Endothelial cell of umbilical vein (primary cell): ENCODE measurements around the gene KATNAL2. TPM values are rescaled to one million over a fixed set of nuclear protein-coding genes. Genes with fewer than 3 reads are reported as not detected.

Source experiments
- BruUV-seq: library from RNA; stranded (reverse); fragments of 400-500 nt; replicated peaks from 2 replicates; lab custom pipeline; 2021; lab: Mats Ljungman, UMichigan
- CTCF ChIA-PET: fragments of 300-600, 350-600 bp; sonication (Branson Sonifier 250); formaldehyde crosslinking; loops from one replicate; lab custom pipeline; 2021; ENCODE audit warnings: antibody characterized with exemption, inconsistent platforms; lab: Charles Lee
- POLR2A ChIA-PET: fragments of 300-600, 350-600 bp; sonication (Branson Sonifier 250); formaldehyde crosslinking; loops from one replicate; lab custom pipeline; 2021; ENCODE audit warnings: antibody characterized with exemption, inconsistent platforms; lab: Charles Lee
- DNase-seq: peaks from one replicate; pipeline ENCODE4 v3.0.0-alpha.2; 2011; ENCODE audit warnings: low read depth, low spot score
- FAIRE-seq: peaks from 2 replicates; lab custom pipeline; 2011; peaks lifted over from hg19 to GRCh38; lab: Jason Lieb, UNC
- H2AFZ ChIP-seq: 2 replicates; pipeline ENCODE4 v1.6.0; 2012; ENCODE audit warnings: low read depth, low read length, control low read depth, inconsistent platforms
- H3K27ac ChIP-seq: 2 replicates; pipeline ENCODE4 v1.5.1; 2011; ENCODE audit warnings: low read depth, mild to moderate bottlenecking, control low read depth, low read length, moderate library complexity; ENCODE audit not compliant: insufficient read depth
- H3K27me3 ChIP-seq, 2 experiments: 2 replicates each; pipeline versions ENCODE4 v1.6.0 to v1.6.1; 2011; ENCODE audit warnings: low read length in 2 of 2, mixed read lengths in 1 of 2; ENCODE audit not compliant: control insufficient read depth in 2 of 2, insufficient read depth in 2 of 2
- H3K36me3 ChIP-seq, 2 experiments: 2 replicates in 1 of 2; 3 replicates in 1 of 2; pipeline ENCODE4 v1.5.1; 2011; ENCODE audit warnings: low read length in 2 of 2, mild to moderate bottlenecking in 1 of 2, moderate library complexity in 1 of 2; ENCODE audit not compliant: control insufficient read depth in 2 of 2, insufficient read depth in 2 of 2; ENCODE audit errors: extremely low read depth in 1 of 2
- H3K4me1 ChIP-seq: 3 replicates; pipeline ENCODE4 v1.5.1; 2011; ENCODE audit warnings: mild to moderate bottlenecking, low read length; ENCODE audit not compliant: control insufficient read depth, insufficient read depth; ENCODE audit errors: extremely low read depth
- H3K4me2 ChIP-seq: 2 replicates; pipeline ENCODE4 v1.6.1; 2011; ENCODE audit warnings: low read length, control low read depth, mixed read lengths; ENCODE audit not compliant: insufficient read depth
- H3K4me3 ChIP-seq, 3 experiments: fragments of 200-600 bp in 1 of 3; sonication (generic), shearing (Covaris generic) in 1 of 3; replicated peaks in 1 of 3; 2 replicates each; pipeline ENCODE4 v1.5.1; 2011 to 2016; ENCODE audit warnings: control low read depth in 3 of 3, low read length in 3 of 3, mild to moderate bottlenecking in 2 of 3, inconsistent platforms in 1 of 3, low read depth in 1 of 3, moderate library complexity in 1 of 3; ENCODE audit not compliant: insufficient read depth in 1 of 3
- H3K79me2 ChIP-seq: 2 replicates; pipeline ENCODE4 v1.6.0; 2012; ENCODE audit warnings: low read length, inconsistent platforms; ENCODE audit not compliant: control insufficient read depth, insufficient read depth
- H3K9ac ChIP-seq: replicated peaks from 2 replicates; pipeline ENCODE3; 2011; ENCODE audit warnings: low read length, control low read depth; ENCODE audit not compliant: insufficient read depth; ENCODE audit errors: extremely low read depth
- H3K9me1 ChIP-seq: replicated peaks from 3 replicates; pipeline ENCODE4 v1.6.0; 2011; ENCODE audit warnings: mild to moderate bottlenecking, low read length; ENCODE audit not compliant: control insufficient read depth, insufficient read depth; ENCODE audit errors: extremely low read depth
- H3K9me3 ChIP-seq: replicated peaks from 2 replicates; pipeline ENCODE4 v1.5.1; 2012; ENCODE audit warnings: low read length, inconsistent platforms; ENCODE audit not compliant: control insufficient read depth, insufficient read depth
- H4K20me1 ChIP-seq: replicated peaks from 2 replicates; pipeline ENCODE3; 2011; ENCODE audit warnings: mild to moderate bottlenecking, low read length; ENCODE audit not compliant: control insufficient read depth, insufficient read depth; ENCODE audit errors: extremely low read depth
- CTCF ChIP-seq, 2 donors: IDR thresholded peaks; 1 replicate in 1 of 2; 2 replicates in 1 of 2; pipeline ENCODE4 v1.5.1; 2011; ENCODE audit warnings: low read length in 2 of 2, mild to moderate bottlenecking in 2 of 2, moderate library complexity in 2 of 2, control low read depth in 1 of 2, inconsistent platforms in 1 of 2, low read depth in 1 of 2; ENCODE audit not compliant: insufficient read depth in 1 of 2; ENCODE audit errors: extremely low read depth in 1 of 2
- EZH2 ChIP-seq: IDR thresholded peaks from 2 replicates; pipeline ENCODE4 v1.6.1; 2012; ENCODE audit warnings: borderline replicate concordance, low read depth, mild to moderate bottlenecking, moderate library complexity, low read length, inconsistent platforms; ENCODE audit not compliant: severe bottlenecking
- FOS ChIP-seq: IDR thresholded peaks from 2 replicates; pipeline ENCODE4 v1.6.1; 2011; ENCODE audit warnings: mild to moderate bottlenecking, low read length, moderate library complexity, borderline replicate concordance; ENCODE audit not compliant: insufficient read depth
- GATA2 ChIP-seq: IDR thresholded peaks from 2 replicates; pipeline ENCODE4 v1.7.0; 2011; ENCODE audit warnings: low read depth, mild to moderate bottlenecking, moderate library complexity, mixed read lengths, low read length; ENCODE audit not compliant: insufficient read length, insufficient read depth
- JUN ChIP-seq: IDR thresholded peaks from 2 replicates; pipeline ENCODE4 v1.6.1; 2011; ENCODE audit warnings: borderline replicate concordance, low read depth; ENCODE audit not compliant: insufficient read length, insufficient read depth
- MYC ChIP-seq: IDR thresholded peaks from one replicate; pipeline ENCODE4 v1.6.1; 2011; ENCODE audit warnings: mild to moderate bottlenecking, low read depth, low read length
- dilution Hi-C: fragments of 300-500 bp; cut with MboI; formaldehyde crosslinking; loops from one replicate; pipeline ENCODE4 v1.15.0; 2019; ENCODE audit warnings: low sequenced_read_pairs; ENCODE audit not compliant: extremely low pct_ligation_motif_present
- intact Hi-C: fragments of 100-400 bp; cut with micrococcal nuclease; formaldehyde crosslinking; loops from one replicate; pipeline ENCODE4 v1.10.0; 2022
- polyA plus RNA-seq, 4 experiments: library from polyadenylated mRNA; depleted of rRNA in 3 of 4; stranded (reverse) in 3 of 4; unstranded in 1 of 4; fragments of >200 nt; gene quantifications; 2 replicates each; pipeline versions ENCODE4 v1.2.1 to v1.2.3, GENCODE V29; 2011 to 2012; ENCODE audit warnings: missing spikeins in 1 of 4
- total RNA-seq: library from RNA; stranded (reverse); gene quantifications from 2 replicates; pipeline ENCODE4 v1.2.3, GENCODE V29; 2021

Gene KATNAL2
- total and polyA plus RNA-seq, 2 donors (not counting 3 experiments of a cell fraction or from before 2014, with no cell fraction given), result 0.51 to 1.3 TPM

GRCh38 chr18:46939337-46939963 lies 22.0 kb downstream of the KATNAL2 start:
- Histone ChIP-seq H3K27me3 (peaks cover 0 to 2% of the 10 kb centered on the region in 2 experiments), H4K20me1 (no peaks in the 10 kb centered on the region), H2AFZ (no peak overlapping the region), H3K4me3 (no peak overlapping the region), H3K79me2 (no peaks in the 10 kb centered on the region), H3K27ac (no peak overlapping the region), H3K9me3 (no peaks in the 10 kb centered on the region), H3K9me1 (no peaks in the 10 kb centered on the region), H3K9ac (no peak overlapping the region), H3K36me3 (no peaks in the 10 kb centered on the region), H3K4me2 (no peak overlapping the region), H3K4me1 (peaks cover 7% of the 10 kb centered on the region)
- intact Hi-C loops, result no loop called here
- TF ChIP-seq EZH2 (no peak), MYC (no peak), FOS (peak; percentile 37), GATA2 (no peak), JUN (peak; percentile 55)
- dilution Hi-C loops, result no loop called here
- ChIA-PET POLR2A (no interaction called here), CTCF (interaction anchor here (1.1 to 2.8 kb wide), 2 partner anchors 11 to 16 kb away, joined by 3 to 17 read pairs; no protein-coding TSS in a partner anchor)
- DNase-seq (no peak), FAIRE-seq (no peak)
- BruUV-seq, result no TSS peak

- Histone ChIP-seq H3K4me2 (no peak overlapping the region), H3K4me3 (no peak overlapping the region), H3K9me3 (no peaks in the 10 kb centered on the region), H3K4me1 (peaks cover 4% of the 10 kb centered on the region), H3K9ac (no peak overlapping the region), H3K79me2 (no peaks in the 10 kb centered on the region), H3K9me1 (no peaks in the 10 kb centered on the region), H2AFZ (no peak overlapping the region), H3K36me3 (no peaks in the 10 kb centered on the region), H3K27me3 (peaks cover 0 to 2% of the 10 kb centered on the region in 2 experiments), H4K20me1 (no peaks in the 10 kb centered on the region), H3K27ac (no peak overlapping the region)
- intact Hi-C loops (no loop called here), dilution Hi-C loops (no loop called here)
- DNase-seq (no peak), FAIRE-seq (no peak)
- ChIA-PET CTCF (interaction anchor here (1.1 to 2.8 kb wide), 2 partner anchors 10 to 16 kb away, joined by 3 to 17 read pairs; no protein-coding TSS in a partner anchor), POLR2A (interaction anchor here (0.5 kb wide), 1 partner anchor 20 kb away, joined by 6 read pairs; no protein-coding TSS in a partner anchor)
- no TSS peak for BruUV-seq
- TF ChIP-seq MYC, result no peak
- TF ChIP-seq JUN, result no peak
- TF ChIP-seq FOS, result no peak
- no peak for TF ChIP-seq GATA2
- no peak for TF ChIP-seq CTCF (IDR thresholded peaks at IDR 0.05; ENCODE audit: extremely low read depth in 1 of 2, insufficient read depth in 1 of 2, low read depth in 1 of 2, low read length in 2 of 2)
Measured at GRCh38 chr18:46939998-46940571, 22.7 kb downstream of the KATNAL2 start.
